ENCODE measurements around the gene HUNK.
"Not testable (repeated sequence)": the region's sequence is repeated elsewhere in the genome, so short reads cannot be mapped to it uniquely, and the experiment has no call there.

Gene HUNK

DNA sequence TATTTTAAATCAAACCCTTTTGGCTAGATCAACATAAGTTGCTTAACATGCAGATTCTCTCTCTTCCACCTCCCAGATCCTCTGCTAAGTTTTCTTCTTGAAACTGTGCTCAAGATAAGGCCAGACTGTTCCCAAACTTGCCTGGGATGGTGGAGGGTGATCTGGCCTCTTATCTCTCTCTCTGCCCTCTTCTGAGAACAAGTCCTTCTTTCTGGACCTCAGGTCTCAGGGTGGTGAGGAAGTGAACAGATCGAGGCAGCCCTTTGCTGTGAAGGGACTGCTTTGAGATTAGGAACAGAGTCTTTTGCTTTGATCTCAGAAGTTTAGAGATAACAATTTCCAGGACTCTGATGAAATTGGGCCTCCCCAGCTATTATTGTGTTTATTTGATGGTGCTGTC, 70.7 kb downstream of the HUNK start:
- Histone ChIP-seq H3K9me3 (ENCODE audit: low read length) (no peaks in the 10 kb centered on the region), H3K4me3 (ENCODE audit: low read length) (no peak overlapping the region), H3K36me3 (ENCODE audit: insufficient read depth, low read length) (peaks cover 31% of the 10 kb centered on the region), H3K4me1 (ENCODE audit: insufficient read depth, low read length) (peaks cover 3% of the 10 kb centered on the region), H3K27me3 (ENCODE audit: insufficient read depth, low read length) (no peaks in the 10 kb centered on the region), H2AFZ (ENCODE audit: low read depth, low read length) (no peak overlapping the region)

DNA sequence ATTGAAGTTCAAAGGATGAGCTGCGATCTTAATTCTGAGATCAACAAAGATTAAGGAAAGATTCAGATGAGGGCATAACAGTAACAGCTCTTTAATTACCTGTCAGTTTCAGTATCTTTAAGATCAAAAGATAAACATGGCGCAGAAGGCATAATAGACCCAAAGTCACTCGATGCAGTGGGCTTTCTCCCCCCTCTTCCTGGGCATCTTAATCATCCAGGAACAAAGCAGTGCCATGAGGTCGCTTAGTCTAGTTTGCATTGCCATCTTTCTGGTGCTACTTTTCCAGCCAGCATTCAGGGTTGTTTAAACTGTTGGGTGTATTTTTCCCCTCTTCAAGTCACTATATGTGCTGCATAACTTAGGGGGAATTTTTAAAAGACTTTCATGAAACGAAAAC, 72.3 kb downstream of the HUNK start:
- peaks cover 3% of the 10 kb centered on the region for H3K4me1 ChIP-seq (ENCODE audit: insufficient read depth, low read length)

DNA sequence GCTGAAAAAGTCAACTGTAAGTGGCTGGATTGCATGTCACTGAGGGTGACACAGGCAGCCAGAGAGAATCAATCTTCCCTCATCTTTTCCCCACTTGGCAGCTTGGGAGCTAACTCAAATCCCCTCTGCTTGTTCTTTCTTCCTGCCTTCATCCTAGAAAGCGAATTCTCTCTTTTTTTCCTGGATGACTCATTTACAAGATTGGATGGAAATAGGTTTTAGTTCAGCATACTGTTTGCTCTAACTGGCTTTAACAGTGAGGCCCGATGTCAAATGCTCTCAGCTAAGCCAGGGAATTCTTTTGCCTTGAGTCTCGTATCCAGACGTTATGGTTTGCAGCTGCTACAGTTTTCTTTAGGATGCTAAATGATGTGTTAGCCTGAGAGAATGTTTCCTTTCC, 72.7 kb downstream of the HUNK start:
- Histone ChIP-seq H2AFZ (ENCODE audit: low read depth, low read length) (no peak overlapping the region), H3K9me3 (ENCODE audit: low read length) (no peaks in the 10 kb centered on the region), H3K36me3 (ENCODE audit: insufficient read depth, low read length) (peaks cover 50% of the 10 kb centered on the region), H3K4me3 (ENCODE audit: low read length) (no peak overlapping the region), H3K27me3 (ENCODE audit: insufficient read depth, low read length) (no peaks in the 10 kb centered on the region), H3K4me1 (ENCODE audit: insufficient read depth, low read length) (peaks cover 3% of the 10 kb centered on the region)

More for the DNA sequence above, 72.3 kb downstream of the HUNK start:
- Histone ChIP-seq H3K9me3 (ENCODE audit: low read length) (no peaks in the 10 kb centered on the region), H2AFZ (ENCODE audit: low read depth, low read length) (no peak overlapping the region), H3K27me3 (ENCODE audit: insufficient read depth, low read length) (no peaks in the 10 kb centered on the region), H3K36me3 (ENCODE audit: insufficient read depth, low read length) (peaks cover 47% of the 10 kb centered on the region), H3K4me3 (ENCODE audit: low read length) (no peak overlapping the region)

DNA sequence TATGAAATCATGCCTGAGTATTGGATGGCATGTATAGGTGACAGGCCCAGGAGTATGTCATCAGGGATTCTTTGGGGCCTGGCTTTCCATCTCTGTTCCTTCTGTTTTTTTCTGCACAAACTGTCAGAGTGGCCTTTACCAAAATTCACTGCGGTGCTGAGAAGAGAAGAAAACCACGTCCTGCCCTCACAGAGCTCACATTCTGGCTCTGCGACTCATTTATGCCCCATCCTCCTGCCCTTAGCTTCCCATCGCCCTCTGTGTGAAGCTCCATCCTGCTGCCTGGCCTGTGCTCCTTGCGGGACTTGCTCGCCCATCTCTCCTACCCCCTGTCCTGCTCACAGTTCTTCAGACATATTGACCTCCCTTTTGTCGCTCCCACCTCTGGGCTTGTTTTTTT, 73.4 kb downstream of the HUNK start:
- H3K9me3 ChIP-seq (ENCODE audit: low read length), result no peaks in the 10 kb centered on the region
- H3K4me1 ChIP-seq (ENCODE audit: insufficient read depth, low read length), result peaks cover 3% of the 10 kb centered on the region
- no peak overlapping the region for H2AFZ ChIP-seq (ENCODE audit: low read depth, low read length)
- H3K27me3 ChIP-seq (ENCODE audit: insufficient read depth, low read length), result no peaks in the 10 kb centered on the region
- H3K36me3 ChIP-seq (ENCODE audit: insufficient read depth, low read length), result peaks cover 54% of the 10 kb centered on the region
- H3K4me3 ChIP-seq (ENCODE audit: low read length), result no peak overlapping the region

DNA sequence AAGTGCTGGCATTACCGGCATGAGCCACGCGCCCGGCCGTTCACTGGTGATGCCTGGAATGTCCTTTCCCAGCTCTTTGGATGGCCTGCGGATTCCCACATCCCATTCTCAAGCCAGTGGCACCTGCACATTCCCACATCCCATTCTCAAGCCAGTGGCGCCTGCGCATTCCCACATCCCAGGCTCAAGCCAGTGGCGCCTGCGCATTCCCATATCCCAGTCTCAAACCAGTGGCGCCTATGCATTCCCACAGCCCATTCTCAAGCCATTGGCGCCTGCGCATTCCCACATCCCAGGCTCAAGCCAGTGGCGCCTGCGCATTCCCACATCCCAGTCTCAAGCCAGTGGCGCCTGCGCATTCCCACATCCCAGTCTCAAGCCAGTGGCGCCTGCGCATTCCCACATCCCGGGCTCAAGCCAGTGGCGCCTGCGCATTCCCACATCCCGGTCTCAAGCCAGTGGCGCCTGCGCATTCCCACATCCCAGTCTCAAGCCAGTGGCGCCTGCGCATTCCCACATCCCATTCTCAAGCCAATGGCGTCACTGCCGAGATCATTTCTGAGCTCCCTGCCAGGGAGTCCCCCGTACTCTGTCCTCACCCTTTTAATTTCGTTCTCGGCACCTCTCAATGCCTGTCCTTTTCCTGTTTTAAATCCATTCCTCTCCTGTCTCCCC, 74.2 kb downstream of the HUNK start:
- not testable (repeated sequence) for H3K9me3 ChIP-seq (ENCODE audit: low read length); H2AFZ ChIP-seq (ENCODE audit: low read depth, low read length); H3K4me3 ChIP-seq (ENCODE audit: low read length); H3K4me1 ChIP-seq (ENCODE audit: insufficient read depth, low read length); H3K27me3 ChIP-seq (ENCODE audit: insufficient read depth, low read length)
- peaks cover 59% of the 10 kb centered on the region for H3K36me3 ChIP-seq (ENCODE audit: insufficient read depth, low read length)

DNA sequence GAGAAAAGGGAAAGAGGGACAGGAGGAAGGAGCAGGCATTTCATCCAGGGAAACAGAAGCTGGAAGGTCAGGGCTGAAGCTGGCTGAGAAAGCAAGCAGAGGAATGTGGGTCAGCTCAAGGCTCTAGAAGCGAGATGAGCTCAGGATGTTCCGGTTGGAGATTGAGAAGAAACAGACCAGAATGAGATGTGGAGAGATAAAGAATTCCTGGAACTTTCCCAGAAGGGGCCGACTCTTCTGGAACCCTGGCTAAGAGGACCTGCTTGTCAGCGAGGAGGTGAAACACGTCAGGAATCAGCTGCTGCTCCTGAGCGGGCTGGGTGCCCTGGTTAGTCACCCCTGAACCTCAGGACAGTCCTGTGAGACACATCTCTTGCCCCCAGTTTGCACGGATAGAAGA, 75.9 kb downstream of the HUNK start:
- Histone ChIP-seq H3K27me3 (ENCODE audit: insufficient read depth, low read length) (no peaks in the 10 kb centered on the region), H3K36me3 (ENCODE audit: insufficient read depth, low read length) (peaks cover 57% of the 10 kb centered on the region), H3K9me3 (ENCODE audit: low read length) (no peaks in the 10 kb centered on the region), H2AFZ (ENCODE audit: low read depth, low read length) (no peak overlapping the region), H3K4me3 (ENCODE audit: low read length) (no peak overlapping the region), H3K4me1 (ENCODE audit: insufficient read depth, low read length) (peaks cover 3% of the 10 kb centered on the region)

DNA sequence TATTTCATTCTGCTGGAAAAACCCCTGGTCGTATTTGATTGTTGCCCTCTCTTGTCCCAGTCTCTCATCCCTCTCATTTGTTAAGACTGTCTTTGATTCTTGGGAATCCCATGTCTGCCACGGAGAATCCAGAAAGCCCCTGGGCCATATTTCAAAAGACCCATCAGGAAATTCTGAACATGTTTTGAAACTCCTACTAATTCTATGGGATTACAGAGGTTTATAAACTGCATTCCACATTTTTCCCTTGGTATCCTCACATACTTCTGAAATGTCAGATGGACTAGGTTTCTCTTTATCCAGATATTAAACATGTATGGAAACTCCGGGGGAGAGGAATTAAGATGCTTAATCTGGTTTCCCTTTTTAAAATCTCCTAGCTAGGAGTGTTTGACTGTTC, 80.0 kb downstream of the HUNK start:
- no peak overlapping the region for H3K4me3 ChIP-seq (ENCODE audit: low read length)
- no peak overlapping the region for H2AFZ ChIP-seq (ENCODE audit: low read depth, low read length)
- H3K9me3 ChIP-seq (ENCODE audit: low read length), result no peaks in the 10 kb centered on the region
- H3K4me1 ChIP-seq (ENCODE audit: insufficient read depth, low read length), result no peaks in the 10 kb centered on the region
- H3K36me3 ChIP-seq (ENCODE audit: insufficient read depth, low read length), result peaks cover 46% of the 10 kb centered on the region
- no peaks in the 10 kb centered on the region for H3K27me3 ChIP-seq (ENCODE audit: insufficient read depth, low read length)

DNA sequence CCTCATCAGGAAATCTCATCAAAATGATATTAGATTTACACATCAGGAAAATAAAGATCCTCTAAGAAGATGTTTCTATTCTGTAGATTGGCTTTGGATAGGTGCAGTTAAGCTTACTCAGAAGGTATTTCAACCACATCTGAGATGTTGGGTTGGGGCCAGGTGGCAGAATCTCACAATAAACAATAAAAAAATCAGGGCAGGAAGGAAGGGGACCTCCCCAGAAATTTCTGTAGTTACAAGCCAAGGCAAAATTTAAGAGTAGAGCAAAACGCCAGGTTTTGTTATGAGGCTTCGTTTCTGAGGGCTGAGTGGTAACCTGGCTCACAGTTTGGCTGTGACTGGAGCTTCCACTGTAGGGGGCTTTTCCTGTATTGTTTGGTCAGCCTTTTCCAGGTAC, 84.8 kb downstream of the HUNK start:
- H3K36me3 ChIP-seq (ENCODE audit: insufficient read depth, low read length), result peaks cover 32% of the 10 kb centered on the region
- H3K27me3 ChIP-seq (ENCODE audit: insufficient read depth, low read length), result no peaks in the 10 kb centered on the region
- H3K9me3 ChIP-seq (ENCODE audit: low read length), result peaks cover 5% of the 10 kb centered on the region
- no peak overlapping the region for H3K4me3 ChIP-seq (ENCODE audit: low read length)
- no peak overlapping the region for H2AFZ ChIP-seq (ENCODE audit: low read depth, low read length)
- no peaks in the 10 kb centered on the region for H3K4me1 ChIP-seq (ENCODE audit: insufficient read depth, low read length)

DNA sequence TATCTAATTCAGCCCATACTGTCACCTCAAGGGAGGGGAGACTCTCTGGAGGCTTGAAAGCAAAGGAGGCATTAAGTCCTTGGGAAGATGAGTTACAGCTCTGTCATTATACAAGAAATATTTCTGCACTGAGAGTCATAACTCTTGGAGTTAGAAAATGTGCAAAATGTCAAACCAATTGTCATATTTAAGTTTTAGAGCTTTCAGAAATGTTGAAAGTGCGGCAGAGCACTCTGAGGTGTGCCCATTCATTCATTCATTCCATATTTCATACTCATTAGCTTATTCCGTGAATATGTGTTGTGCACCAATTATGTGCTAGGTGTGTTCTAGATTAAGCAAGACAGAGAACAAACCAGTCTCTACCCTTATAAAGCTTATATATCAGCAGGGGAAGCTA, 87.1 kb downstream of the HUNK start:
- H2AFZ ChIP-seq (ENCODE audit: low read depth, low read length), result no peak overlapping the region
- no peak overlapping the region for H3K4me3 ChIP-seq (ENCODE audit: low read length)
- H3K36me3 ChIP-seq (ENCODE audit: insufficient read depth, low read length), result peaks cover 31% of the 10 kb centered on the region
- H3K9me3 ChIP-seq (ENCODE audit: low read length), result peaks cover 5% of the 10 kb centered on the region
- H3K4me1 ChIP-seq (ENCODE audit: insufficient read depth, low read length), result no peaks in the 10 kb centered on the region
- no peaks in the 10 kb centered on the region for H3K27me3 ChIP-seq (ENCODE audit: insufficient read depth, low read length)

DNA sequence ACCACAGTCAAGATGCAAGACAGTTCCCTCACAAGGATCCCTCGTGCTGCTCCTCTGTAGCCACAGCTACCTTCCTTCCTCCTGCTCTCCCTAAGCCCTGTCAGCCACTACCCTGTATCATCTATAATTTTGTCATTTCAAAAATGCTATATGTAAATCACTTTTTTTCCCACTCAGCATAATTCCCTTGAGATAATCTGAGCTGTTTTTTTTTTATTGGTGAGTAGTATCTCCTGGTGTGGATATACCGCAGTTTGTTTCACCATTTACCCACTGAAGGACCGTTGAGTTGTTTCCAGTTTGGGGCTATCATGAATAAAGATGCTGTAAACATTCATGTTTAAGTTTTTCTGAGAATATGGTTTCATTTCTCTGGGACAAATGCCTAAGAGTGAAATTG, 88.2 kb downstream of the HUNK start:
- peaks cover 5% of the 10 kb centered on the region for H3K9me3 ChIP-seq (ENCODE audit: low read length)
- no peak overlapping the region for H2AFZ ChIP-seq (ENCODE audit: low read depth, low read length)
- no peak overlapping the region for H3K4me3 ChIP-seq (ENCODE audit: low read length)
- H3K4me1 ChIP-seq (ENCODE audit: insufficient read depth, low read length), result no peaks in the 10 kb centered on the region
- no peaks in the 10 kb centered on the region for H3K27me3 ChIP-seq (ENCODE audit: insufficient read depth, low read length)
- H3K36me3 ChIP-seq (ENCODE audit: insufficient read depth, low read length), result peaks cover 28% of the 10 kb centered on the region

DNA sequence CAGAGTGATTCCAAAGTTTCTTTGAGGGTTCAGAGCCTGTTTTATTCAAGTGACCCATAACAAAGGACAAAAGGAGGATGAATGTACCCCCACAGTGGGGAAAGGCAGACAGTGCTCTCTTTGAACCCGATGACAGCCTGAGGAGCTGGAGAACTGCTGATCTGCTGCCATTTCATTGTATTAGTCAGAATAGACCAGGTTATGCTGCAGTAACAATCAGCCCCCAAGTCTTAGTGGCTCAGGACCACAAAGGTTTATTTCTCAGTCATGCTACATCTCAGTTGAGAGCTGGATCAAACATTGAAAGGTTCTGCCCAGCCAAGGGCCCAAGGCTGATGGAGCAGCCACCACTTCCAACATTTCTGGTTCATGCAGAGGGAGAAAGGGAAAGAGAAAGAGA, 88.9 kb downstream of the HUNK start:
- H3K27me3 ChIP-seq (ENCODE audit: insufficient read depth, low read length), result no peaks in the 10 kb centered on the region
- H3K36me3 ChIP-seq (ENCODE audit: insufficient read depth, low read length), result peaks cover 26% of the 10 kb centered on the region
- no peak overlapping the region for H3K4me3 ChIP-seq (ENCODE audit: low read length)
- no peaks in the 10 kb centered on the region for H3K4me1 ChIP-seq (ENCODE audit: insufficient read depth, low read length)
- peaks cover 5% of the 10 kb centered on the region for H3K9me3 ChIP-seq (ENCODE audit: low read length)
- no peak overlapping the region for H2AFZ ChIP-seq (ENCODE audit: low read depth, low read length)

DNA sequence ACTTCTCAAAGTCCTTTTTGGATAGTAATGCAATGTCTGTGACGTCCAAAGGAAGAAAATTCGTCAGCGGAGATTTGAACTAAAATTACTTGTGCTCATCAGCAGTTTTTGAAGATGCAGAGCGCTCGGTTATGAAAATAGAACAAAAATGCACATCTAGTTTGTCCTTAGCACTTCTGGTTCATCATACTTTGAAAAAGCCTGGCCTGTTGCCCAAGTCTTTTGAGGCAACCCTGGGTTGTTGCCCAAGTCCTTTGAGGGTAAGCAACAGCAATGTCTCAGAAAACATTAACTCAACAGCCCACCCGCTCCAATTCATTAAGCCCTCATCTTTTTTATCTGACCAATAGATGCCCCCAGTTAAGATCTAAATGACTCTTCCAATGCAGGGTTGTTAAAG, 91.9 kb downstream of the HUNK start:
- H3K36me3 ChIP-seq (ENCODE audit: insufficient read depth, low read length), result peaks cover 29% of the 10 kb centered on the region
- no peaks in the 10 kb centered on the region for H3K27me3 ChIP-seq (ENCODE audit: insufficient read depth, low read length)
- H3K4me3 ChIP-seq (ENCODE audit: low read length), result no peak overlapping the region
- H3K4me1 ChIP-seq (ENCODE audit: insufficient read depth, low read length), result no peaks in the 10 kb centered on the region
- H3K9me3 ChIP-seq (ENCODE audit: low read length), result peaks cover 5% of the 10 kb centered on the region
- no peak overlapping the region for H2AFZ ChIP-seq (ENCODE audit: low read depth, low read length)

DNA sequence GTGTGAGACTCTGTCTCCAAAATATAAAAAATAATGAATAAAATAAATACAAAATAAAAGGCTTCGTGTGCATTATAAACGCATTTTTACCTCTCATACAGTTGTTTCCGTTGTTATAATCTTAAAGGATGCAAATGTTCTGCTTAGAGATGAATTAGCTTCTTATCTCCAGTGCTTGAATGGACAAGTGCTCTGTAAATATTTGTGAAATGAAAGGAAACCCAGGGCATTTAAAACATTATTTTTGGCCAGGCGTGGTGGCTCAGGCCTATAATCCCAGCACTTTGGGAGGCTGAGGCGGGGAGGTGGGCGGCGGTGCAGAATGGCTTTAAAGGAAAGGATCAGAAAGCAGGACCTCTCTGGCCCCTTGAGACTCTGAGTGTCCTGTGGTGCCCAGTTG, 94.5 kb downstream of the HUNK start:
- H3K27me3 ChIP-seq (ENCODE audit: insufficient read depth, low read length), result no peaks in the 10 kb centered on the region
- H3K4me3 ChIP-seq (ENCODE audit: low read length), result no peak overlapping the region
- H3K36me3 ChIP-seq (ENCODE audit: insufficient read depth, low read length), result peaks cover 29% of the 10 kb centered on the region
- no peak overlapping the region for H2AFZ ChIP-seq (ENCODE audit: low read depth, low read length)
- H3K4me1 ChIP-seq (ENCODE audit: insufficient read depth, low read length), result no peaks in the 10 kb centered on the region
- no peaks in the 10 kb centered on the region for H3K9me3 ChIP-seq (ENCODE audit: low read length)

DNA sequence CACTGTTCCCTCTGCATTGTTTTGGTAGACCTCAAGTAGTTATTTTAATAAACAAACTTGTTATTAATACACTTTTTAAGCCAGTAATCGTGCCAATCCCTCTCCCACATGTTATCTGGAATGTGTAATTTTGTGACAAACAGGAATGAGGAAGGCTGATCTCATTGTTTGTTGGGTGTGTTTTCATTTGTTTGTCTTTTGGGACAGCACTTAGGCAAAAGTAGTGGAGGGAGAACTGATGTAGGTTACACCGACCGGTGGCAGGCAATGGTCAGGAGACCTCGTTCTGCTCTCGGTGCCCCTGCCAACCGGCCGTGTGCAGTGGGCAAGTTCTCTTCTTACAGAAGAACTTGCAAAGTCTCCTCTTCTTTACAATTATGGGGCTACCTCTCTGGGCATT, 99.8 kb downstream of the HUNK start:
- peaks cover 46% of the 10 kb centered on the region for H3K36me3 ChIP-seq (ENCODE audit: insufficient read depth, low read length)
- no peaks in the 10 kb centered on the region for H3K27me3 ChIP-seq (ENCODE audit: insufficient read depth, low read length)
- H3K4me1 ChIP-seq (ENCODE audit: insufficient read depth, low read length), result no peaks in the 10 kb centered on the region
- H2AFZ ChIP-seq (ENCODE audit: low read depth, low read length), result no peak overlapping the region
- H3K9me3 ChIP-seq (ENCODE audit: low read length), result no peaks in the 10 kb centered on the region
- H3K4me3 ChIP-seq (ENCODE audit: low read length), result no peak overlapping the region
